ENCODE results near the gene HCFC1. TPM values are rescaled to one million over a fixed set of nuclear protein-coding genes. Genes with fewer than 3 reads are reported as not detected.
A peak's percentile ranks its signal among the peaks of the same experiment; 100 is the strongest.

Gene HCFC1
- total and polyA plus RNA-seq, 2 experiments from 2014 or later: 18.9 to 25.0 TPM

GRCh38 chrX:153971124-153971449, 531 bp downstream of the HCFC1 start:
- Histone ChIP-seq H4K20me1 (ENCODE audit: insufficient read depth, poor library complexity, severe bottlenecking) (peaks cover 34% of the 10 kb centered on the region), H2AFZ (peak overlapping the region; percentile 75), H3K27me3 (no peaks in the 10 kb centered on the region), H3K9me3 (ENCODE audit: low read depth) (no peaks in the 10 kb centered on the region), H3K4me2 (peak overlapping the region; percentile 86), H3K36me3 (replicated peaks; ENCODE audit: insufficient read depth, low read depth) (no peaks in the 10 kb centered on the region), H3K4me1 (ENCODE audit: insufficient read depth) (peaks cover 27% of the 10 kb centered on the region), H3K4me3 (peak overlapping the region; percentile 85), H3K27ac (peak overlapping the region; percentile 100), H3K79me2 (peaks cover 63% of the 10 kb centered on the region), H3K9me2 (replicated peaks; ENCODE audit: insufficient read depth) (no peaks in the 10 kb centered on the region)
- 46% methylated on average over 24 of the region's 34 CpGs for WGBS (ENCODE audit: low lambda C conversion rate, missing lambda C conversion rate)
- DNase-seq (ENCODE audit: low spot score): peak; percentile 90
- TF ChIP-seq, protein P1, sequence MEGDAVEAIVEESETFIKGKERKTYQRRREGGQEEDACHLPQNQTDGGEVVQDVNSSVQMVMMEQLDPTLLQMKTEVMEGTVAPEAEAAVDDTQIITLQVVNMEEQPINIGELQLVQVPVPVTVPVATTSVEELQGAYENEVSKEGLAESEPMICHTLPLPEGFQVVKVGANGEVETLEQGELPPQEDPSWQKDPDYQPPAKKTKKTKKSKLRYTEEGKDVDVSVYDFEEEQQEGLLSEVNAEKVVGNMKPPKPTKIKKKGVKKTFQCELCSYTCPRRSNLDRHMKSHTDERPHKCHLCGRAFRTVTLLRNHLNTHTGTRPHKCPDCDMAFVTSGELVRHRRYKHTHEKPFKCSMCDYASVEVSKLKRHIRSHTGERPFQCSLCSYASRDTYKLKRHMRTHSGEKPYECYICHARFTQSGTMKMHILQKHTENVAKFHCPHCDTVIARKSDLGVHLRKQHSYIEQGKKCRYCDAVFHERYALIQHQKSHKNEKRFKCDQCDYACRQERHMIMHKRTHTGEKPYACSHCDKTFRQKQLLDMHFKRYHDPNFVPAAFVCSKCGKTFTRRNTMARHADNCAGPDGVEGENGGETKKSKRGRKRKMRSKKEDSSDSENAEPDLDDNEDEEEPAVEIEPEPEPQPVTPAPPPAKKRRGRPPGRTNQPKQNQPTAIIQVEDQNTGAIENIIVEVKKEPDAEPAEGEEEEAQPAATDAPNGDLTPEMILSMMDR (IDR thresholded peaks at IDR 0.05; ENCODE audit: poor library complexity): no peak
- no peak for TF ChIP-seq EZH2 (IDR thresholded peaks at IDR 0.05; ENCODE audit: borderline replicate concordance)
- no peak for TF ChIP-seq EZH2phosphoT487 (IDR thresholded peaks at IDR 0.05; ENCODE audit: low read depth, severe bottlenecking, unreplicated experiment)

DNA sequence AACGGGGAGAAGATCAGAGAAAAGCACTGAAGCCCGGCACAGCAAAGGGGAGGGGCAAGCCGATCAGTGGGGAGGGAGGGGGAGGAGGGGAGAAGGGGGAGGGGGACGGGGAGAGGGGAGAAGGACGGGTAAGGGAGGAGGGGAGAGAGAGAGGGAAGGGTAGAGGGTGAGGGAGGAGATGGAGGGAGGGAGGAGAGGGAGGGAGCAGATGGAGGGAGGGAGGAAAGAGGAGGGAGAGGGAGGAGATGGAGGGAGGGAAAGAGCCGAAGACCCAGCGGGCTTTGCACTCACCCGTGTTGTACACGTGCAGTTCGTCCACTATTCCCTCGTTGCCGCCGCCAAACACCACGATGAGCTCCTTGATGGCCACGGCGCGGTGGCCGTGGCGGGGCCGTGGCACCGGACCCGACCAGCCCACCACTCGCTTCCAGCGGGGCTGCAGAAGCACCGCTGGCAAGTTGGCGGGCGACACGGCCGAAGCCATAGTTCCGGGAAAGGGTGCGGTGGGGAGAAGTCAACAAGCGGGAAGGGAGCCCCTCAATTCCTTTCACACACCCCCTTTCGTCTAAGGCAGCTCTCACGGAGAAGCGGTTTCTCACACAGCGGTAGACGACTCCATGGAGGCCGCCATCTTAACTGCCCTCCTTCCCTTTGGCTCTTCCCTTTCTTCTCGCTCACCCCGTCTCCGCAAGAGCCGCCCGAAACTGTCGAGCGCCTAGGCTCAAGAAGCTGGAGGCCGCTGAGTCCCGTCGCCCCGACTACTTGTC, 1.1 kb downstream of the HCFC1 start:
- DNase-seq (ENCODE audit: low spot score): peak; percentile 68
- H3K9me2 ChIP-seq (replicated peaks; ENCODE audit: insufficient read depth): no peaks in the 10 kb centered on the region
- 58% methylated on average over 40 of the region's 49 CpGs for WGBS (ENCODE audit: low lambda C conversion rate, missing lambda C conversion rate)
- H3K4me2 ChIP-seq: peak overlapping the region; percentile 86
- H3K9me3 ChIP-seq (ENCODE audit: low read depth): no peaks in the 10 kb centered on the region
- H3K4me1 ChIP-seq (ENCODE audit: insufficient read depth): peaks cover 27% of the 10 kb centered on the region
- peaks cover 65% of the 10 kb centered on the region for H3K79me2 ChIP-seq
- peak overlapping the region; percentile 100 for H3K27ac ChIP-seq
- no peaks in the 10 kb centered on the region for H3K27me3 ChIP-seq
- no peaks in the 10 kb centered on the region for H3K36me3 ChIP-seq (replicated peaks; ENCODE audit: insufficient read depth, low read depth)
- peaks cover 40% of the 10 kb centered on the region for H4K20me1 ChIP-seq (ENCODE audit: insufficient read depth, poor library complexity, severe bottlenecking)
- H3K4me3 ChIP-seq: peak overlapping the region; percentile 85
- H2AFZ ChIP-seq: peak overlapping the region; percentile 35
- TF ChIP-seq EZH2phosphoT487 (IDR thresholded peaks at IDR 0.05; ENCODE audit: low read depth, severe bottlenecking, unreplicated experiment): no peak
- TF ChIP-seq EZH2 (IDR thresholded peaks at IDR 0.05; ENCODE audit: borderline replicate concordance): no peak
- TF ChIP-seq, protein P1 (IDR thresholded peaks at IDR 0.05; ENCODE audit: poor library complexity): no peak

- TF ChIP-seq, protein P1 (IDR thresholded peaks at IDR 0.05; ENCODE audit: poor library complexity): no peak
- TF ChIP-seq EZH2phosphoT487 (IDR thresholded peaks at IDR 0.05; ENCODE audit: low read depth, severe bottlenecking, unreplicated experiment): no peak
- TF ChIP-seq EZH2 (IDR thresholded peaks at IDR 0.05; ENCODE audit: borderline replicate concordance): no peak
- no peak for DNase-seq (ENCODE audit: low spot score)
- WGBS (ENCODE audit: low lambda C conversion rate, missing lambda C conversion rate): 41% methylated on average over 17 of the region's 26 CpGs
- no peak overlapping the region for H2AFZ ChIP-seq
- H3K36me3 ChIP-seq (replicated peaks; ENCODE audit: insufficient read depth, low read depth): no peaks in the 10 kb centered on the region
- peaks cover 67% of the 10 kb centered on the region for H3K79me2 ChIP-seq
- H3K27me3 ChIP-seq: no peaks in the 10 kb centered on the region
- H3K4me2 ChIP-seq: peak overlapping the region; percentile 86
- H4K20me1 ChIP-seq (ENCODE audit: insufficient read depth, poor library complexity, severe bottlenecking): peaks cover 46% of the 10 kb centered on the region
- H3K9me2 ChIP-seq (replicated peaks; ENCODE audit: insufficient read depth): no peaks in the 10 kb centered on the region
- H3K27ac ChIP-seq: peak overlapping the region; percentile 81
- H3K4me3 ChIP-seq: peak overlapping the region; percentile 55
- H3K4me1 ChIP-seq (ENCODE audit: insufficient read depth): peaks cover 27% of the 10 kb centered on the region
- no peaks in the 10 kb centered on the region for H3K9me3 ChIP-seq (ENCODE audit: low read depth)
Measured at GRCh38 chrX:153969904-153970356, 1.7 kb downstream of the HCFC1 start.

All from hepatocyte (in vitro differentiated cells).